K562 (cell line): ENCODE results near the gene TMEM217. TPM values are rescaled to one million over a fixed set of nuclear protein-coding genes. Genes with fewer than 3 reads are reported as not detected.

Experiments used
- ELF4 ChIP-seq: fragments of 450-650 bp; formaldehyde crosslinking; IDR thresholded peaks from 2 replicates; pipeline ENCODE4 v1.4.0; 2022; ENCODE audit warnings: missing genetic modification characterization
- NCOA4 ChIP-seq: fragments of 450-650 bp; IDR thresholded peaks from 2 replicates; pipeline ENCODE4 v1.6.1; 2018; ENCODE audit warnings: mild to moderate bottlenecking; ENCODE audit not compliant: partially characterized antibody
- RBFOX2 ChIP-seq: fragments of 200-400 bp; formaldehyde crosslinking; IDR thresholded peaks from 2 replicates; pipeline ENCODE4 v1.6.1; 2017; ENCODE audit warnings: low read depth, mild to moderate bottlenecking, low read length, moderate library complexity
- ZBTB49 ChIP-seq: sonication (generic); formaldehyde crosslinking; IDR thresholded peaks from 2 replicates; pipeline ENCODE4 v1.8.0; 2022; ENCODE audit warnings: missing genetic modification reagents, mild to moderate bottlenecking, borderline replicate concordance
- ZNF589 ChIP-seq: fragments of 200-800 bp; sonication (Bioruptor generic); IDR thresholded peaks from 2 replicates; pipeline ENCODE4 v1.6.1; 2016; ENCODE audit warnings: low read depth, missing genetic modification characterization, missing compliant biosample characterization
- ZNF764 ChIP-seq: fragments of 250-450 bp; sonication (Bioruptor Pico); IDR thresholded peaks from 2 replicates; pipeline ENCODE4 v1.4.0; 2020; ENCODE audit warnings: low read depth, mild to moderate bottlenecking, moderate library complexity
- polyA plus RNA-seq, 8 experiments: library from polyadenylated mRNA; depleted of rRNA in 4 of 8; stranded (reverse) in 5 of 8; unstranded in 3 of 8; fragments of >200 nt; fragmentation: Nextera tagmentation in 2 of 8; fragmentation: Illumina TruSeq in 1 of 8; extraction: Ambion mirVana in 2 of 8; extraction: Trizol in 1 of 8; gene quantifications; 2 replicates each; pipeline versions ENCODE4 v1.2.1 to v1.2.3, GENCODE V29; 2011 to 2014; ENCODE audit warnings: inconsistent platforms in 1 of 8, missing spikeins in 1 of 8
- total RNA-seq, 7 experiments: library from RNA; depleted of rRNA in 6 of 7; stranded (reverse); fragments of >200 nt in 6 of 7; fragmentation: Illumina TruSeq in 2 of 7; extraction: Trizol in 2 of 7; gene quantifications; 2 replicates each; pipeline versions ENCODE4 v1.2.1 to v1.2.3, GENCODE V29; 2011 to 2021; ENCODE audit warnings: low replicate concordance in 1 of 7
- TF ChIP-seq, protein P1 (sequence below), 2 experiments: fragments of 450-650 bp; IDR thresholded peaks; 2 replicates each; pipeline ENCODE4 v1.6.1; 2016; ENCODE audit warnings: mild to moderate bottlenecking in 2 of 2, borderline replicate concordance in 1 of 2, low read depth in 1 of 2, moderate library complexity in 1 of 2
- TF ChIP-seq, protein P2 (sequence below): fragments of 450-650 bp; formaldehyde crosslinking; IDR thresholded peaks from 2 replicates; pipeline ENCODE4 v1.4.0; 2020; ENCODE audit warnings: mild to moderate bottlenecking, mixed read lengths
- TF ChIP-seq, protein P3 (sequence below): fragments of 250-450 bp; sonication (Bioruptor Pico); IDR thresholded peaks from 2 replicates; pipeline ENCODE4 v1.5.0; 2020; ENCODE audit warnings: mild to moderate bottlenecking, borderline replicate concordance
- TF ChIP-seq, protein P4 (sequence below): sonication (generic); formaldehyde crosslinking; IDR thresholded peaks from 2 replicates; pipeline ENCODE4 v1.8.1; 2023; ENCODE audit warnings: mild to moderate bottlenecking, missing genetic modification reagents

Gene TMEM217
- total and polyA plus RNA-seq, 9 of the 15 experiments (the other 6 are each of a cell fraction or from before 2014, with no cell fraction given), result 1.3 to 8.0 (median 1.9) TPM

- TF ChIP-seq, protein P1, sequence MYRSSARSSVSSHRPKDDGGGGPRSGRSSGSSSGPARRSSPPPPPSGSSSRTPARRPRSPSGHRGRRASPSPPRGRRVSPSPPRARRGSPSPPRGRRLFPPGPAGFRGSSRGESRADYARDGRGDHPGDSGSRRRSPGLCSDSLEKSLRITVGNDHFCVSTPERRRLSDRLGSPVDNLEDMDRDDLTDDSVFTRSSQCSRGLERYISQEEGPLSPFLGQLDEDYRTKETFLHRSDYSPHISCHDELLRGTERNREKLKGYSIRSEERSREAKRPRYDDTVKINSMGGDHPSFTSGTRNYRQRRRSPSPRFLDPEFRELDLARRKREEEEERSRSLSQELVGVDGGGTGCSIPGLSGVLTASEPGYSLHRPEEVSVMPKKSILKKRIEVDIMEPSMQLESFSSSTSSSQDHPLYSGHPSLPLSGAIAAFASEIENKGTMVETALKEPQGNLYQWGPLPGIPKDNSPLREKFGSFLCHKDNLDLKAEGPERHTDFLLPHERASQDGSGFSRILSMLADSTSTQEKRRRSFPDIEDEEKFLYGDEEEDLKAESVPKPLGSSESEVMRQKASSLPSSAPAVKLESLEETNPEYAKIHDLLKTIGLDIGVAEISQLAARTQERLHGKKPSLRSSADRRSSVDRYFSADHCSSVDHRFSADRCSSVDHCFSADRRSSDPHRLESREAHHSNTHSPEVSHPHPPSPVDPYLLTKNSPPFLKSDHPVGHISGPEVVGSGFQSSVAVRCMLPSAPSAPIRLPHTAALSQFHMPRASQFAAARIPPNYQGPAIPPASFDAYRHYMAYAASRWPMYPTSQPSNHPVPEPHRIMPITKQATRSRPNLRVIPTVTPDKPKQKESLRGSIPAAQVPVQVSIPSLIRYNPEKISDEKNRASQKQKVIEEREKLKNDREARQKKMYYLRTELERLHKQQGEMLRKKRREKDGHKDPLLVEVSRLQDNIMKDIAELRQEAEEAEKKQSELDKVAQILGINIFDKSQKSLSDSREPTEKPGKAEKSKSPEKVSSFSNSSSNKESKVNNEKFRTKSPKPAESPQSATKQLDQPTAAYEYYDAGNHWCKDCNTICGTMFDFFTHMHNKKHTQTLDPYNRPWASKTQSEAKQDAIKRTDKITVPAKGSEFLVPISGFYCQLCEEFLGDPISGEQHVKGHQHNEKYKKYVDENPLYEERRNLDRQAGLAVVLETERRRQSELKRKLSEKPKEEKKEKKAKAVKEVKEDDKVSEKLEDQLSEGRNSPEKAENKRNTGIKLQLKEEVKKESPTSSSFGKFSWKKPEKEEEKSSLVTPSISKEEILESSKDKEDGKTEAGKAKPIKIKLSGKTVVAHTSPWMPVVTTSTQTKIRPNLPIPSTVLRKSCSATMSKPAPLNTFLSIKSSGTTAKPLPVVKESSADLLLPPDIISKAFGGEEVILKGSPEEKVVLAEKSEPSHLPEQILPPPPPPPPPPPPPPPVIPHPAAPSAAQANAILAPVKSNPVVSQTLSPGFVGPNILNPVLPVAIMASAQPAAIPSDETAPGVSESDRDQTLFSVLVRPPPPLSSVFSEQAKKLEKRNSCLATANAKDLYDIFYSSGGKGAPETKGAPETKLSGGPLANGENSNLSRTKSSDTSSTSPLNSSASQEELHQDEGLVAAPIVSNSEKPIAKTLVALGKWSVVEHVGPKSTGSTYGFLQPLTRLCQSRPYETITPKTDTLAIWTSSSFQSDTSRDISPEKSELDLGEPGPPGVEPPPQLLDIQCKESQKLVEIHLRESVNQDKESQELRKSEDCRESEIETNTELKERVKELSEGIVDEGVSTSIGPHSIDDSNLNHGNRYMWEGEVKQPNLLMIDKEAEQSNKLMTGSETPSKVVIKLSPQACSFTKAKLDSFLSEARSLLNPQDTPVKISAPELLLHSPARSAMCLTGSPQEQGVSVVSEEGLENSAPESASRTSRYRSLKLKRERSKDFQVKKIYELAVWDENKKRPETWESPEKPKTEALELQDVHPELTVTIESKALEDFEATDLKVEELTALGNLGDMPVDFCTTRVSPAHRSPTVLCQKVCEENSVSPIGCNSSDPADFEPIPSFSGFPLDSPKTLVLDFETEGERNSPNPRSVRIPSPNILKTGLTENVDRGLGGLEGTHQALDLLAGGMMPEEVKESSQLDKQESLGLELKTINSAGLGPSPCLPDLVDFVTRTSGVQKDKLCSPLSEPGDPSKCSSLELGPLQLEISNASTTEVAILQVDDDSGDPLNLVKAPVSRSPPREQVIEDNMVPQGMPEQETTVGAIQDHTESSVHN (IDR thresholded peaks at IDR 0.05; ENCODE audit: borderline replicate concordance in 1 of 2, low read depth in 1 of 2), result no peak
- TF ChIP-seq RBFOX2 (no peak), ZBTB49 (CRISPR knock-in tag) (no peak), ZNF764 (CRISPR knock-in tag) (no peak), ZNF589 (no peak), NCOA4 (no peak), ELF4 (no peak)
- TF ChIP-seq, protein P2, sequence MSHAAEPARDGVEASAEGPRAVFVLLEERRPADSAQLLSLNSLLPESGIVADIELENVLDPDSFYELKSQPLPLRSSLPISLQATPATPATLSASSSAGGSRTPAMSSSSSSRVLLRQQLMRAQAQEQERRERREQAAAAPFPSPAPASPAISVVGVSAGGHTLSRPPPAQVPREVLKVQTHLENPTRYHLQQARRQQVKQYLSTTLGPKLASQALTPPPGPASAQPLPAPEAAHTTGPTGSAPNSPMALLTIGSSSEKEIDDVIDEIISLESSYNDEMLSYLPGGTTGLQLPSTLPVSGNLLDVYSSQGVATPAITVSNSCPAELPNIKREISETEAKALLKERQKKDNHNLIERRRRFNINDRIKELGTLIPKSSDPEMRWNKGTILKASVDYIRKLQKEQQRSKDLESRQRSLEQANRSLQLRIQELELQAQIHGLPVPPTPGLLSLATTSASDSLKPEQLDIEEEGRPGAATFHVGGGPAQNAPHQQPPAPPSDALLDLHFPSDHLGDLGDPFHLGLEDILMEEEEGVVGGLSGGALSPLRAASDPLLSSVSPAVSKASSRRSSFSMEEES, result no peak
- TF ChIP-seq, protein P3, sequence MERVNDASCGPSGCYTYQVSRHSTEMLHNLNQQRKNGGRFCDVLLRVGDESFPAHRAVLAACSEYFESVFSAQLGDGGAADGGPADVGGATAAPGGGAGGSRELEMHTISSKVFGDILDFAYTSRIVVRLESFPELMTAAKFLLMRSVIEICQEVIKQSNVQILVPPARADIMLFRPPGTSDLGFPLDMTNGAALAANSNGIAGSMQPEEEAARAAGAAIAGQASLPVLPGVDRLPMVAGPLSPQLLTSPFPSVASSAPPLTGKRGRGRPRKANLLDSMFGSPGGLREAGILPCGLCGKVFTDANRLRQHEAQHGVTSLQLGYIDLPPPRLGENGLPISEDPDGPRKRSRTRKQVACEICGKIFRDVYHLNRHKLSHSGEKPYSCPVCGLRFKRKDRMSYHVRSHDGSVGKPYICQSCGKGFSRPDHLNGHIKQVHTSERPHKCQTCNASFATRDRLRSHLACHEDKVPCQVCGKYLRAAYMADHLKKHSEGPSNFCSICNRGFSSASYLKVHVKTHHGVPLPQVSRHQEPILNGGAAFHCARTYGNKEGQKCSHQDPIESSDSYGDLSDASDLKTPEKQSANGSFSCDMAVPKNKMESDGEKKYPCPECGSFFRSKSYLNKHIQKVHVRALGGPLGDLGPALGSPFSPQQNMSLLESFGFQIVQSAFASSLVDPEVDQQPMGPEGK (CRISPR knock-in tag), result no peak
- TF ChIP-seq, protein P4, sequence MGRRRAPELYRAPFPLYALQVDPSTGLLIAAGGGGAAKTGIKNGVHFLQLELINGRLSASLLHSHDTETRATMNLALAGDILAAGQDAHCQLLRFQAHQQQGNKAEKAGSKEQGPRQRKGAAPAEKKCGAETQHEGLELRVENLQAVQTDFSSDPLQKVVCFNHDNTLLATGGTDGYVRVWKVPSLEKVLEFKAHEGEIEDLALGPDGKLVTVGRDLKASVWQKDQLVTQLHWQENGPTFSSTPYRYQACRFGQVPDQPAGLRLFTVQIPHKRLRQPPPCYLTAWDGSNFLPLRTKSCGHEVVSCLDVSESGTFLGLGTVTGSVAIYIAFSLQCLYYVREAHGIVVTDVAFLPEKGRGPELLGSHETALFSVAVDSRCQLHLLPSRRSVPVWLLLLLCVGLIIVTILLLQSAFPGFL (CRISPR knock-in tag), result no peak
These were observed 55.0 kb downstream of the TMEM217 start (continued) for GRCh38 chr6:37202788-37203491.
